Measurements from ENCODE around the gene UBR2.

DNA sequence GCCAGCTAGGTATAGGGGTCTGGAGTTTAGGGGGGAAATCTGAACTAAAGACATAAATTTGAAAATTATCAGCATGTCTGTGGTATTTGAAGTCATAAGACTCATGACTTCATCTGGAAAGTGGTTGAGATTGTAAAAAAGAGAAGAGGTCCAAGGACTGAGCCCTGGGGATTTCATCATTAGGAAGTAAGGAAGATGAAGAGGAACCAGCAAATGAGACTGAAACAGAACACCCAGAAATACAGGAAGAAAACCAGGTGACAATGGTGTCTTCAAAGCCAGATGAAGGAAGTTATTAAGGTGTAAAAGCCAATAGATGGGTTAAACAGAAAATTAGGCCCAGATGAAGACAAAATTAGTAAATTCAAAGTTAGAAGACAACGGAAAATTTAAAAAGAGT, 49.1 kb upstream of the UBR2 start:
- TF ChIP-seq, protein P1, sequence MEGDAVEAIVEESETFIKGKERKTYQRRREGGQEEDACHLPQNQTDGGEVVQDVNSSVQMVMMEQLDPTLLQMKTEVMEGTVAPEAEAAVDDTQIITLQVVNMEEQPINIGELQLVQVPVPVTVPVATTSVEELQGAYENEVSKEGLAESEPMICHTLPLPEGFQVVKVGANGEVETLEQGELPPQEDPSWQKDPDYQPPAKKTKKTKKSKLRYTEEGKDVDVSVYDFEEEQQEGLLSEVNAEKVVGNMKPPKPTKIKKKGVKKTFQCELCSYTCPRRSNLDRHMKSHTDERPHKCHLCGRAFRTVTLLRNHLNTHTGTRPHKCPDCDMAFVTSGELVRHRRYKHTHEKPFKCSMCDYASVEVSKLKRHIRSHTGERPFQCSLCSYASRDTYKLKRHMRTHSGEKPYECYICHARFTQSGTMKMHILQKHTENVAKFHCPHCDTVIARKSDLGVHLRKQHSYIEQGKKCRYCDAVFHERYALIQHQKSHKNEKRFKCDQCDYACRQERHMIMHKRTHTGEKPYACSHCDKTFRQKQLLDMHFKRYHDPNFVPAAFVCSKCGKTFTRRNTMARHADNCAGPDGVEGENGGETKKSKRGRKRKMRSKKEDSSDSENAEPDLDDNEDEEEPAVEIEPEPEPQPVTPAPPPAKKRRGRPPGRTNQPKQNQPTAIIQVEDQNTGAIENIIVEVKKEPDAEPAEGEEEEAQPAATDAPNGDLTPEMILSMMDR (IDR thresholded peaks at IDR 0.05; ENCODE audit: borderline replicate concordance, extremely low read depth, low read length, poor library complexity, severe bottlenecking), result no peak
- no peak for TF ChIP-seq EZH2 (IDR thresholded peaks at IDR 0.05; ENCODE audit: borderline replicate concordance, low read depth, low read length, severe bottlenecking)
